ENCODE measurements around the gene GRID1.

Gene GRID1

GRCh38 chr10:85861513-85862197, 504.9 kb downstream of the GRID1 start:
- H3F3A ChIP-seq (ENCODE audit: insufficient read depth, low read length) = no peaks in the 10 kb centered on the region
- H3K4me2 ChIP-seq (ENCODE audit: low read length) = no peak overlapping the region

DNA sequence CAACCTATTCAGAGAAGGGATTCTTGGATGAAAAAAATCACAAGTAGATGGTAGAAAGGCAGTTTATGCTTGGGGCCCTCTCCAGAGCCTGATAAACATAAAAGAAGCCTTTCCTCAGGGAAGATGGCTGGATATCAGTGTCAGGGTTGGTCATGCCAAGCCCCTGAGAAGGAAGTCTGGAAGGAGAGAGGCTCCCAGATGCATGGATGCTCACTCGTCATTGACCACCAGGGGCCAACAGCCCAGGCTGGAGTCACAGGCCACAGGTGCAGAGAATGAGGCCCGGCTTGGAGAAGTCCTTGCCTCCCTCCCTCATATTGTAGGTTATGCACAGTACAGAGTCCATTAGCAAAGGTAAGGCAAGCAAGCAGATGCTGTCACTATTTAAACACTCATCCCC, 506.7 kb downstream of the GRID1 start:
- Histone ChIP-seq H4K20me1 (ENCODE audit: insufficient read depth, low read length) (no peaks in the 10 kb centered on the region), H3F3A (ENCODE audit: insufficient read depth, low read length) (no peaks in the 10 kb centered on the region), H3K9me3 (ENCODE audit: low read length) (no peaks in the 10 kb centered on the region), H3K36me3 (ENCODE audit: insufficient read depth, low read length) (no peaks in the 10 kb centered on the region), H3K4me1 (ENCODE audit: insufficient read depth, low read length, severe bottlenecking) (no peaks in the 10 kb centered on the region), H3K27ac (ENCODE audit: low read depth, low read length, poor library complexity, severe bottlenecking) (no peak overlapping the region), H3K9ac (ENCODE audit: low read length) (no peak overlapping the region), H2AFZ (ENCODE audit: low read length) (no peak overlapping the region), H3K27me3 (ENCODE audit: insufficient read depth, low read length) (no peaks in the 10 kb centered on the region), H3K4me2 (ENCODE audit: low read length) (no peak overlapping the region), H3K79me2 (ENCODE audit: insufficient read depth, low read length) (no peaks in the 10 kb centered on the region), H3K9me2 (ENCODE audit: low read depth, low read length) (no peaks in the 10 kb centered on the region), H3K4me3 (ENCODE audit: low read depth, low read length, poor library complexity, severe bottlenecking) (no peak overlapping the region)
- TF ChIP-seq EZH2 (IDR thresholded peaks at IDR 0.05; ENCODE audit: borderline replicate concordance, low read length) (no peak), CTCF (IDR thresholded peaks at IDR 0.05; ENCODE audit: low read length) (no peak)

More at GRCh38 chr10:85861513-85862197, 504.9 kb downstream of the GRID1 start:
- Histone ChIP-seq H2AFZ (ENCODE audit: low read length) (no peak overlapping the region), H4K20me1 (ENCODE audit: insufficient read depth, low read length) (no peaks in the 10 kb centered on the region), H3K9ac (ENCODE audit: low read length) (no peak overlapping the region), H3K27me3 (ENCODE audit: insufficient read depth, low read length) (no peaks in the 10 kb centered on the region), H3K4me3 (ENCODE audit: low read depth, low read length, poor library complexity, severe bottlenecking) (no peak overlapping the region), H3K36me3 (ENCODE audit: insufficient read depth, low read length) (no peaks in the 10 kb centered on the region), H3K9me3 (ENCODE audit: low read length) (no peaks in the 10 kb centered on the region), H3K9me2 (ENCODE audit: low read depth, low read length) (no peaks in the 10 kb centered on the region), H3K4me1 (ENCODE audit: insufficient read depth, low read length, severe bottlenecking) (no peaks in the 10 kb centered on the region), H3K79me2 (ENCODE audit: insufficient read depth, low read length) (no peaks in the 10 kb centered on the region), H3K27ac (ENCODE audit: low read depth, low read length, poor library complexity, severe bottlenecking) (no peak overlapping the region)
- no peak for TF ChIP-seq CTCF (IDR thresholded peaks at IDR 0.05; ENCODE audit: low read length)
- TF ChIP-seq EZH2 (IDR thresholded peaks at IDR 0.05; ENCODE audit: borderline replicate concordance, low read length) = no peak

- Histone ChIP-seq H3K36me3 (ENCODE audit: insufficient read depth, low read length) (no peaks in the 10 kb centered on the region), H3K79me2 (ENCODE audit: insufficient read depth, low read length) (no peaks in the 10 kb centered on the region), H3K4me2 (ENCODE audit: low read length) (no peak overlapping the region), H3K4me1 (ENCODE audit: insufficient read depth, low read length, severe bottlenecking) (no peaks in the 10 kb centered on the region), H4K20me1 (ENCODE audit: insufficient read depth, low read length) (no peaks in the 10 kb centered on the region), H3K9me3 (ENCODE audit: low read length) (no peaks in the 10 kb centered on the region), H3K27ac (ENCODE audit: low read depth, low read length, poor library complexity, severe bottlenecking) (no peak overlapping the region), H3K4me3 (ENCODE audit: low read depth, low read length, poor library complexity, severe bottlenecking) (no peak overlapping the region), H3F3A (ENCODE audit: insufficient read depth, low read length) (no peaks in the 10 kb centered on the region), H3K27me3 (ENCODE audit: insufficient read depth, low read length) (no peaks in the 10 kb centered on the region), H3K9ac (ENCODE audit: low read length) (no peak overlapping the region), H2AFZ (ENCODE audit: low read length) (no peak overlapping the region), H3K9me2 (ENCODE audit: low read depth, low read length) (no peaks in the 10 kb centered on the region)
- TF ChIP-seq EZH2 (IDR thresholded peaks at IDR 0.05; ENCODE audit: borderline replicate concordance, low read length) = no peak
- TF ChIP-seq CTCF (IDR thresholded peaks at IDR 0.05; ENCODE audit: low read length) = no peak
Observed at GRCh38 chr10:85858776-85859515, 507.6 kb downstream of the GRID1 start.
